Measurements from ENCODE around the gene SFXN2.
"Not testable (repeated sequence)": the region's sequence is repeated elsewhere in the genome, so short reads cannot be mapped to it uniquely, and the experiment has no call there.

Gene SFXN2

GRCh38 chr10:102682981-102683380, 31.5 kb upstream of the SFXN2 start:
- H3K4me3 ChIP-seq (ENCODE audit: low read depth, low read length) = no peak overlapping the region
- no peak for TF ChIP-seq CTCF (IDR thresholded peaks at IDR 0.05; ENCODE audit: low read depth, low read length)

GRCh38 chr10:102683736-102684135, 30.7 kb upstream of the SFXN2 start:
- no peak for TF ChIP-seq CTCF (IDR thresholded peaks at IDR 0.05; ENCODE audit: low read depth, low read length)
- H3K4me3 ChIP-seq (ENCODE audit: low read depth, low read length) = no peak overlapping the region

DNA sequence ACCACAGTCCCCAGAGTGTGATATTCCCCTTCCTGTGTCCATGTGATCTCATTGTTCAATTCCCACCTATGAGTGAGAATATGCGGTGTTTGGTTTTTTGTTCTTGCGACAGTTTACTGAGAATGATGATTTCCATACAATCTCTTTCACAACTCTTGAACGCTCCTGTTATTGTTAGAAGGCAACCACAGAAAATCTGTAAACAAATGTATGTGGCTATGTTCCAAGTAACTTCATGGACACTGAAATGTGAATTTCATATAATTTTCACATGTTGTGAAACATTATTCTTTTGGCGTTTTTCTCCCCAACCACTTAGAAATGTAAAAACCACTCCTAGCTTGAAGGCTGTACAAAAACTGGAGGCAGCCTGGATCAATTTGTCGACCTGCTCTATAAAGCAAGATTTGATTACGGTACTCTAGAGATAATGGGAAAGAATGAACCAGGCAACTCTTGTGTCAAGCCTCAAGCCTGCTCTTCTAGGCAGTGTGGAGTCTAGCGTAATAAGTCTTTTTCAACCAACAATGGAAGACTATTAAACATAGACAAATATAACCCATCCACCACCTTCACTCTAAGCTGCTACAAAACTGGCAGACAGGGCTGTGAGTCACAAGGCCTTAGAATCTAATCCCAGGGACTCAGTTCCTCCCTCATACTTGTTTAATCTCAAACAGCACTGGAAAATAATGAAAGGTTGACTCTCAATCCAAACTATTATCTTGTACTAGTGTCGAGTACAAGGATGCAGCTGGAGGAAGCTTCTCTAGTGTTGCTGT, 23.0 kb upstream of the SFXN2 start:
- H3K4me3 ChIP-seq (ENCODE audit: low read depth, low read length) = no peak overlapping the region
- no peak for TF ChIP-seq CTCF (IDR thresholded peaks at IDR 0.05; ENCODE audit: low read depth, low read length)

DNA sequence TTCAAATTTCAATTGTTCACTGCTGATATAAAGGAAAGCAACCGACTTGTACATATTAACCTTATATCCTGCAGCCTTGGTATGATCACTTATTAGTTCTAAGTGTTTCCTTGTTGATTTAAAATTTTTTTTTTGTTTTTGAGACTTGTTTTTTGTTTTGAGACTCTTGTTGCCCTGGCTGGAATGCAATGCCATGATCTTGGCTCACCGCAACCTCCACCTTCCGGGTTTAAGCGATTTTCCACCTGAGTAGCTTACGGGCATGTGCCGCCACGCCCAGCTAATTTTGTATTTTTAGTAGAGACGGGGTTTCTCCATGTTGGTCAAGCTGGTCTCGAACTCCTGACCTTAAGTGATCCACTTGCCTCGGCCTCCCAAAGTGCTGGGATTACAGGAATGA, 19.0 kb upstream of the SFXN2 start:
- not testable (repeated sequence) for H3K4me3 ChIP-seq (ENCODE audit: low read depth, low read length)

GRCh38 chr10:102696736-102697135, 17.7 kb upstream of the SFXN2 start:
- no peak for TF ChIP-seq CTCF (IDR thresholded peaks at IDR 0.05; ENCODE audit: low read depth, low read length)
- no peak overlapping the region for H3K4me3 ChIP-seq (ENCODE audit: low read depth, low read length)

DNA sequence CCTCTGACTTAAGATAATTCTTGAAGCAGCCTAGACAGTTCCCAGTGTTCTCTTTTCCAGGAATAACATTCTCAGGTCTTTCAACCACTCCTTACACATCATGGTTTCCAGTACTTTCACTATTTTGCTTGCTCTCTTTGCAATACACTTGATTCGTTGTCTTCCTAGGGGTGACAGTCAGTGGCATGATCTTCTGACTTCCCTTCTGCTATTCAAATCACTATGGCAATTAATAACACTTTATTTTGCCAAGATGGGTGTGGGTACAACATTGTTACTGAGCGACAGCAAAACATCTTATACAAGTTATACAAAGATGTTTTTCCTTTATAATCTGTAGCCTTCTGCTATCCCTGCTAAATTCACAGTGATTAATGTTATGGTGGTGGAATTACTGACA, 15.5 kb upstream of the SFXN2 start:
- no peak overlapping the region for H3K4me3 ChIP-seq (ENCODE audit: low read depth, low read length)
- no peak for TF ChIP-seq CTCF (IDR thresholded peaks at IDR 0.05; ENCODE audit: low read depth, low read length)

DNA sequence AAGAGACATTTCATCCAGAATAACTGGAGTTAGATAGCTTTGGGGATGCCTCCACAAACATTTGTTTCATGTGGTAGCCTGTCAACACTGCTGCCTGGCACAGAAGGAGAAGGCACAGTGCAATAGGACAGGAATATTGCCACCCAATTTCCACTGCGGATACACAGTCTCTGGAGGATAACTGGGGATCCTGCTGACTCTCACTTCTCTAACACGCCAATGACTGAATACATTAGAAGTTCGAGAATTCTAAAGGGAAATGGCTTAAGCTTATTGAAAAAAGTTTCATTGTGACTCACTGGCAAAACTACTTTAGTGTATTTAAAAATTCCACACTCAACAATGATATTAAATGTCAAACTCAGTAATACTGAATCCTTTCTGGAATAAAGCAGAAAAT, 13.2 kb upstream of the SFXN2 start:
- no peak for TF ChIP-seq CTCF (IDR thresholded peaks at IDR 0.05; ENCODE audit: low read depth, low read length)
- no peak overlapping the region for H3K4me3 ChIP-seq (ENCODE audit: low read depth, low read length)

DNA sequence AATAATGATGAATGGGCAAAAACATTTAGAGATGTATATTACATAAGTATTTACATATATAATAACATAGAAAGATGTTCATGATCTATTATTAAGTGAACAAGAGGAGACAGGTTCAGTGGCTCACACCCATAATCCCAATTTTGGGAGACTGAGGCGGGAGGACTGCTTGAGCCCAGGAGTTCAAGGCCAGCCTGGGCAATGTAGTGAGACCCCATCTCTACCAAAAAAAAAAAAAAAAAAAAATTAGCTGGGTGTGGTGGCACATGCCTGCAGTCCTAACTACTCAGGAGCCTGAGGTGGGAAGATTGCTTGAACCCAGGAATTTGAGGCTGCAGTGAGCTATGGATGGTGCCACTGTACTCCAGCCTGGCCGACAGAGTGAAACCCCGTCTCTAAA, 12.6 kb upstream of the SFXN2 start:
- no peak overlapping the region for H3K4me3 ChIP-seq (ENCODE audit: low read depth, low read length)
- no peak for TF ChIP-seq CTCF (IDR thresholded peaks at IDR 0.05; ENCODE audit: low read depth, low read length)

Measured in WI38 (cell line).